SW480 (cell line): ENCODE results near the gene UBAP2.
"Not testable (repeated sequence)": the region's sequence is repeated elsewhere in the genome, so short reads cannot be mapped to it uniquely, and the experiment has no call there.

ENCODE experiments used
- DNase-seq: peaks from one replicate; pipeline ENCODE4 v3.0.0-alpha.2; 2016; ENCODE audit warnings: low spot score

Gene UBAP2

GRCh38 chr9:33976414-33976813 is 72.3 kb downstream of the UBAP2 start:
- no peak for DNase-seq

GRCh38 chr9:33972698-33973097 is 76.0 kb downstream of the UBAP2 start:
- no peak for DNase-seq

- no peak for DNase-seq
These were observed 84.5 kb downstream of the UBAP2 start for GRCh38 chr9:33964086-33964768.

GRCh38 chr9:33962468-33962867 is 86.2 kb downstream of the UBAP2 start:
- DNase-seq: not testable (repeated sequence)

- no peak for DNase-seq
These were observed 89.0 kb downstream of the UBAP2 start for GRCh38 chr9:33959725-33960124.

GRCh38 chr9:33956544-33956943 is 92.1 kb downstream of the UBAP2 start:
- no peak for DNase-seq

- no peak for DNase-seq
These were observed 96.6 kb downstream of the UBAP2 start for GRCh38 chr9:33952066-33952465.

- no peak for DNase-seq
These were observed 98.3 kb downstream of the UBAP2 start for GRCh38 chr9:33950371-33950770.

- peak; percentile 29 for DNase-seq
These were observed 101.7 kb downstream of the UBAP2 start for GRCh38 chr9:33946779-33947535.

GRCh38 chr9:33943389-33943788 is 105.3 kb downstream of the UBAP2 start:
- DNase-seq: no peak

GRCh38 chr9:33942471-33943083 is 106.1 kb downstream of the UBAP2 start:
- DNase-seq: peak; percentile 45

GRCh38 chr9:33939924-33940874 is 108.5 kb downstream of the UBAP2 start:
- no peak for DNase-seq

GRCh38 chr9:33934188-33934878 is 114.4 kb downstream of the UBAP2 start:
- no peak for DNase-seq

GRCh38 chr9:33932078-33932807 is 116.4 kb downstream of the UBAP2 start:
- no peak for DNase-seq

- no peak for DNase-seq
These were observed 117.4 kb downstream of the UBAP2 start for GRCh38 chr9:33931326-33931725.

GRCh38 chr9:33927694-33928093 is 121.0 kb downstream of the UBAP2 start:
- no peak for DNase-seq

GRCh38 chr9:33926746-33927485 is 121.8 kb downstream of the UBAP2 start:
- no peak for DNase-seq

GRCh38 chr9:33924978-33925797 is 123.5 kb downstream of the UBAP2 start:
- DNase-seq: peak; percentile 27
